ENCODE data around the gene TRPM4. TPM values are rescaled to one million over a fixed set of nuclear protein-coding genes. Genes with fewer than 3 reads are reported as not detected.

TRPM4 gene
- total and polyA plus RNA-seq, 10 of the 15 experiments (the other 5 are each of a cell fraction or from before 2014, with no cell fraction given) = 0.10 to 0.64 (median 0.15) TPM; not detected in 7

GRCh38 chr19:49217382-49217781 is 59.8 kb downstream of the TRPM4 start:
- 75% methylated on average over 6 of the region's 6 CpGs for WGBS (ENCODE audit: insufficient coverage, insufficient replicate concordance, low lambda C conversion rate, missing lambda C conversion rate)
- no peak overlapping the region for H3K27ac ChIP-seq (ENCODE audit: control insufficient read depth, insufficient read depth)
- BruUV-seq (replicated peaks) = no TSS peak
- H3K9me3 ChIP-seq (replicated peaks; ENCODE audit: control insufficient read depth, insufficient read depth, low read length) = no peaks in the 10 kb centered on the region; the same call in 2 of the 3 replicates
- H2AFZ ChIP-seq (ENCODE audit: control insufficient read depth, low read depth, low read length) = no peak overlapping the region
- no peak overlapping the region for H3K9ac ChIP-seq (ENCODE audit: control insufficient read depth, insufficient read depth, low read length)
- no peaks in the 10 kb centered on the region for H3K36me3 ChIP-seq (ENCODE audit: control insufficient read depth in 2 of 2, insufficient read depth in 2 of 2, low read length in 1 of 2)
- POLR2A ChIA-PET = no interaction called here
- peaks cover 3% of the 10 kb centered on the region for H3K4me1 ChIP-seq (ENCODE audit: control insufficient read depth, insufficient read depth, low read length)
- no peak for ATAC-seq
- H3K79me2 ChIP-seq (ENCODE audit: control insufficient read depth, insufficient read depth, low read length) = no peaks in the 10 kb centered on the region
- RAD21 ChIA-PET (ENCODE audit: unreplicated experiment) = no interaction called here
- FAIRE-seq = no peak
- CTCF ChIA-PET = interaction anchor here (2.1 kb wide), 1 partner anchor 9 kb away, joined by 13 read pairs; no protein-coding TSS in a partner anchor
- intact Hi-C loops (cut with micrococcal nuclease; ENCODE audit: unreplicated experiment) = no loop called here
- no peak overlapping the region for H3K4me2 ChIP-seq (ENCODE audit: control insufficient read depth, insufficient read depth)
- H4K20me1 ChIP-seq (ENCODE audit: control insufficient read depth, insufficient read depth) = no peaks in the 10 kb centered on the region
- no peak overlapping the region for H3K4me3 ChIP-seq
- SMC1A ChIA-PET (ENCODE audit: uncharacterized antibody, unreplicated experiment) = interaction anchor here (0.6 kb wide), 1 partner anchor 114 kb away, joined by 3 read pairs; no protein-coding TSS in a partner anchor
- TF ChIP-seq SREBF1 (IDR thresholded peaks at IDR 0.05; ENCODE audit: low read length) = no peak
- no peak for TF ChIP-seq IRF3 (IDR thresholded peaks at IDR 0.05)
- TF ChIP-seq LARP7 (IDR thresholded peaks at IDR 0.05) = no peak
- TF ChIP-seq CEBPZ (IDR thresholded peaks at IDR 0.05; ENCODE audit: low read depth, low read length) = no peak
- no peak for TF ChIP-seq HDAC6 (IDR thresholded peaks at IDR 0.05; ENCODE audit: unreplicated experiment)
- TF ChIP-seq, protein P1, sequence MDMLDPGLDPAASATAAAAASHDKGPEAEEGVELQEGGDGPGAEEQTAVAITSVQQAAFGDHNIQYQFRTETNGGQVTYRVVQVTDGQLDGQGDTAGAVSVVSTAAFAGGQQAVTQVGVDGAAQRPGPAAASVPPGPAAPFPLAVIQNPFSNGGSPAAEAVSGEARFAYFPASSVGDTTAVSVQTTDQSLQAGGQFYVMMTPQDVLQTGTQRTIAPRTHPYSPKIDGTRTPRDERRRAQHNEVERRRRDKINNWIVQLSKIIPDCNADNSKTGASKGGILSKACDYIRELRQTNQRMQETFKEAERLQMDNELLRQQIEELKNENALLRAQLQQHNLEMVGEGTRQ (IDR thresholded peaks at IDR 0.05; ENCODE audit: borderline replicate concordance, low read depth, low read length) = no peak
- no peak for TF ChIP-seq HDGF (IDR thresholded peaks at IDR 0.05)
- TF ChIP-seq TCF7 (IDR thresholded peaks at IDR 0.05; ENCODE audit: borderline replicate concordance) = no peak
- no peak for TF ChIP-seq HCFC1 (IDR thresholded peaks at IDR 0.05; ENCODE audit: low read length)
- TF ChIP-seq STAT1 (conservative IDR thresholded peaks at IDR 0.05) = no peak
- no peak for TF ChIP-seq MTA2 (IDR thresholded peaks at IDR 0.05; ENCODE audit: low read depth)
- TF ChIP-seq ZNF274 (IDR thresholded peaks at IDR 0.05; ENCODE audit: insufficient read depth, insufficient read length) = no peak
- no peak for TF ChIP-seq IRF5 (IDR thresholded peaks at IDR 0.05; ENCODE audit: borderline replicate concordance)
- no peaks in the 10 kb centered on the region for H3K27me3 ChIP-seq (replicated peaks in 1 of 2; ENCODE audit: control insufficient read depth in 2 of 2, insufficient read depth in 2 of 2, low read length in 1 of 2)
- in situ Hi-C loops (cut with MboI) = no loop called here
- no peak for DNase-seq (ENCODE audit: low read depth, low spot score)
